OCI-LY3 (cell line): ENCODE measurements around the gene NR1H4.

Source experiments
- EZH2phosphoT487 ChIP-seq: fragments of 200-600 bp; shearing (Covaris generic); IDR thresholded peaks from 2 replicates; pipeline ENCODE4 v1.6.1; 2018; ENCODE audit warnings: antibody characterized with exemption, mixed run types, low read depth
- TF ChIP-seq, protein P1 (sequence below): fragments of 200-600, 300-600 bp; sonication (generic); IDR thresholded peaks from 2 replicates; pipeline ENCODE4 v1.5.1; 2014; ENCODE audit warnings: antibody characterized with exemption, low read length, low read depth

DNA sequence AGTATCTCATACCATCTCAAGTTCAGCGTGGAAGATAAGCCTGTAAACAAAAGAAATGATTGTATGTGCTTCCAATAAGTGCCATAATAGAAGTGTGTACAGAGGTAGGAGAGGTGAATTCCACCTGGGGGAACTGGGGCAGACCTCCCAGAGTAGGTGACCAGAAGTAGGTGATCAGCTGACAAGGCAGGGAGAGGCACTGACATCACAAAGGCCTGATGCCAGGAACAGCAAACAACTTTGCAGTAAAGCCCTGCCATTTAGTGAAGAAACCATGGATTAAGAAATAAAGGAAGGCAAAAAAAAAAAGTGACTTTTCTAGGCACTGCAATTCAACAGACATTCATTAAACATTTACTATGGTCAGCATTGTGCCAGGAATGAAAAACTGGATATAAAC is 31.1 kb downstream of the NR1H4 start:
- TF ChIP-seq, protein P1, sequence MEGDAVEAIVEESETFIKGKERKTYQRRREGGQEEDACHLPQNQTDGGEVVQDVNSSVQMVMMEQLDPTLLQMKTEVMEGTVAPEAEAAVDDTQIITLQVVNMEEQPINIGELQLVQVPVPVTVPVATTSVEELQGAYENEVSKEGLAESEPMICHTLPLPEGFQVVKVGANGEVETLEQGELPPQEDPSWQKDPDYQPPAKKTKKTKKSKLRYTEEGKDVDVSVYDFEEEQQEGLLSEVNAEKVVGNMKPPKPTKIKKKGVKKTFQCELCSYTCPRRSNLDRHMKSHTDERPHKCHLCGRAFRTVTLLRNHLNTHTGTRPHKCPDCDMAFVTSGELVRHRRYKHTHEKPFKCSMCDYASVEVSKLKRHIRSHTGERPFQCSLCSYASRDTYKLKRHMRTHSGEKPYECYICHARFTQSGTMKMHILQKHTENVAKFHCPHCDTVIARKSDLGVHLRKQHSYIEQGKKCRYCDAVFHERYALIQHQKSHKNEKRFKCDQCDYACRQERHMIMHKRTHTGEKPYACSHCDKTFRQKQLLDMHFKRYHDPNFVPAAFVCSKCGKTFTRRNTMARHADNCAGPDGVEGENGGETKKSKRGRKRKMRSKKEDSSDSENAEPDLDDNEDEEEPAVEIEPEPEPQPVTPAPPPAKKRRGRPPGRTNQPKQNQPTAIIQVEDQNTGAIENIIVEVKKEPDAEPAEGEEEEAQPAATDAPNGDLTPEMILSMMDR = no peak
- TF ChIP-seq EZH2phosphoT487 = no peak
